ENCODE measurements around the gene MBLAC1.

GRCh38 chr7:100157334-100158228 is 30.8 kb downstream of the MBLAC1 start:
- TF ChIP-seq POLR2AphosphoS5 (IDR thresholded peaks at IDR 0.05; ENCODE audit: borderline replicate concordance, low read depth, low read length) (no peak), EZH2 (IDR thresholded peaks at IDR 0.05) (no peak)

All from SK-N-MC (cell line).